ENCODE data around the gene ASIC3.

Gene ASIC3

GRCh38 chr7:151070574-151070960 is 22.2 kb downstream of the ASIC3 start:
- DNase-seq (ENCODE audit: low read depth, low spot score), result no peak

DNA sequence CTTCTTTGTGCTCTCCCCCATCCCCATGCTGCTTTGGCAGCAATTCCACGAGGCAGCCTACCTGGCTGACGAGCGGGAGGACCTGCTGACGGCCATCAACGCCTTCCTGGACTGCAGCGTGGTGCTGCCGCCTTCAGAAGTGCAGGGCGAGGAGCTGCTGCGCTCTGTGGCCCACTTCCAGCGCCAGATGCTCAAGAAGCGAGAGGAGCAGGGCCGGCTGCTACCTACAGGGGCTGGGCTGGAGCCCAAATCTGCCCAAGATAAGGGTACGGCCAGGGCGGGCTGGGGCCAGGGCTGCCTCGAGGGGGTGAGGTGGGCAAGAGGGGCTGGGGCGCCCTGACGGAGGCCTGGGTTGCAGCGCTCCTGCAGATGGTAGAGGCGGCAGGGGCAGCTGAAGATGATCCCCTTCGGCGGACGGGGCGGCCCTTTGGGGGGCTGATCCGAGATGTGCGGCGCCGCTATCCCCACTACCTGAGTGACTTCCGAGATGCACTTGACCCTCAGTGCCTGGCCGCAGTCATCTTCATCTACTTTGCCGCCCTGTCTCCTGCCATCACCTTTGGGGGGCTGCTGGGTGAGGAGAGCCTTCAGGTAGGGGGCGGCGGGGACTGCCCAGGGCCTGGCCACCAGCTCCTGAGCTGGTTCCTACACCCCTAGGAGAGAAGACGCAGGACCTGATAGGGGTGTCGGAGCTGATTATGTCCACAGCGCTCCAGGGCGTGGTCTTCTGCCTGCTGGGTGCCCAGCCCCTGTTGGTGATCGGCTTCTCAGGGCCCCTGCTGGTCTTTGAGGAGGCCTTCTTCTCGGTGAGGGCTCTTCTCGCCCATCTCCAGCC is 22.9 kb downstream of the ASIC3 start:
- no peak for DNase-seq (ENCODE audit: low read depth, low spot score)

- DNase-seq (ENCODE audit: low read depth, low spot score), result no peak
These were observed 25.7 kb downstream of the ASIC3 start for GRCh38 chr7:151073990-151074389.

- DNase-seq (ENCODE audit: low read depth, low spot score), result no peak
These were observed 26.7 kb downstream of the ASIC3 start for GRCh38 chr7:151074817-151075661.

GRCh38 chr7:151075662-151075971 is 27.3 kb downstream of the ASIC3 start:
- no peak for DNase-seq (ENCODE audit: low read depth, low spot score)

- DNase-seq (ENCODE audit: low read depth, low spot score), result no peak
These were observed 27.7 kb downstream of the ASIC3 start for GRCh38 chr7:151075978-151076426.

DNA sequence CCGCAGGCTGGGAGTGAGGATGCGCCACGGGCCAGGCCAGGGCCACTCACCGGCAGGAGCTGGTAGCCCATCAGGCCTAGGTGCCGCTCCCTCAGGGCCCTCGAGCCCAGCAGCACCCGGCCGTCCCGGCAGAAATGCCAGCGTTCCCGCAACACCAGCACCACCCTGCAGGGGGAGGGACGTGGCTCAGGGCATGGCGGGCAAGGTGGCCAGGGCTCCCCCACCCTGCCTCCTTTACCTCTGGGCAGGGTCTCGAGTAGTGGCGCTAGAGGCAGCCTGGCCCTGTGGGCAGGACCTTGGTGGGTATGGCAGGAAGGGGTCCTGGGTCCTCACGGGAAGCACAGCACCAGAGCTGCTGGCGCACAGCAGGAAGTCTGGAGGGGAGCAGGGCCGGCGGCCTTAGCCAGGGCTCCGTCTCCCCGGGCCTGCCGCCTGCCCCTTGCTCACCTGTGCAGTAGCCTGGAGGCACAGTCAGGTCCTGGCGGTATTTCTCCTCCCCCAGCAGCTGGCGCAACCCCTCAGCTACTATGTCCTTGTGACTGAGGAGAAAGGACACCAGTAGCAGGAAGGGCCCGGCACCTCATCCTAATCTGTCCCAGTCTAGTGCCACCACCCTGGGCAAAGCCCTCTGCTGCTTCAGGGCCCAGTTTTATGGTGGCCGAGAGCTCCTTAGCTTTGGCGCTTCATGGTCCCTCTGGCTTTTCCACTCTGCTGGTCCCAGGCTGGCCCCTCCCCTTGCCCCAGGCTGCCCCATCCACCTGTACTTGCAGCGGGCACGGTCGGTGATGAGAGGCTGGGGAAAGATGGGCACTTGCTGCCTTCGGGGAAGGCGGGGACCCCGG is 28.8 kb downstream of the ASIC3 start:
- peak; percentile 46 for DNase-seq (ENCODE audit: low read depth, low spot score)

- no peak for DNase-seq (ENCODE audit: low read depth, low spot score)
These were observed 29.4 kb downstream of the ASIC3 start for GRCh38 chr7:151077705-151078232.

GRCh38 chr7:151078233-151079040 is 30.1 kb downstream of the ASIC3 start:
- no peak for DNase-seq (ENCODE audit: low read depth, low spot score)

- no peak for DNase-seq (ENCODE audit: low read depth, low spot score)
These were observed 31.0 kb downstream of the ASIC3 start for GRCh38 chr7:151079199-151079910.

GRCh38 chr7:151080067-151080521 is 31.8 kb downstream of the ASIC3 start:
- DNase-seq (ENCODE audit: low read depth, low spot score), result peak; percentile 52

GRCh38 chr7:151080522-151081169 is 32.3 kb downstream of the ASIC3 start, which contains the start of gene FASTK:
TSS of gene FASTK (minus strand) at chr7:151080809. CDS start at chr7:151080766, 43 bp downstream.
- DNase-seq (ENCODE audit: low read depth, low spot score), result peak; percentile 97

DNA sequence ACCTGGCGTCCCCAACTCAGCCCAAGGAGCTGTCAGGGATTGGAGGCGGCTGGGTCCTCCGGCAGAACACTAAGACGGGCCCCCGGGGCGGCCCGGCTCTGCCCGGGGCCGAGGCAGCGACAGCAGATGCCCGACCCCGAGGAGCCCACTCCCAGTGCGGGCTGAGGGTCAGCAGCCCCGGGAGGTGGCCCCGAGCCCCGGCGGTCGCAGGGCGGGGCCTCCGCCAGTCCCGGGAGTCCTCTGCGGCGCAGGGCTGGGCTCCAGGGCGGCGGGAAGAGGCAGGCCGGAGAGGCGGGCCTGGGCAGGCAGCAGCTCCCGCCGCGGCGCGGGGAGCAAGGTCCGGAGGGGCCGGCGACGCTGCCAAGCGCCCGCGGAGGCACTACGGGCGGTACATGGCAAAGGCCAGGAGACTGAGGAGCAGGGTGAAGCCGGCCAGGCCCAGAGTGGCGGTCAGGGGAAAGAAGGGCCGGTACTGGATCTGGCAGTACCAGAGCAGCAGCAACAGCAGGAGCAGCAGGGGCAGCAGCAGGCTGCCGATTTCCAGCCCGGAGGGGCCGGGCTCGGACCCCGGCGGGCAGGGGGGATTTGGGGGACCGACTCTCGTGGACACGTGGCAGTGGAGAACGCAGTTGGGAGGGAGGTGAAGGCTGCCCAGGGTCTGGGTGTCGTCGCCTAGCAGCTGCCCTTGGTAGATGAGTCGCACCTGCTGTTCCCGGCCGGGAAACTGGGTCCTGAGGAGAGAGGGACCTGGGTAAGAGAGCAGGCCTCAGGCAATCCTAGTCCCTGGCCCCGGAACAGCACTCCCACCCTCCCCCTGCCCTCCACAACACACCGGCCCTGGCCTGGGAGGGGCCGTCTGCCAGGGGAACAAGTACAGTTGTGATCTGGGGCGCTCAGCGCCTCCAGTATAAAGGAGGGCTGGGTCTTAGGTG is 33.1 kb downstream of the ASIC3 start:
- DNase-seq (ENCODE audit: low read depth, low spot score), result peak; percentile 50

- DNase-seq (ENCODE audit: low read depth, low spot score), result no peak
These were observed 34.1 kb downstream of the ASIC3 start for GRCh38 chr7:151082141-151083070.

GRCh38 chr7:151083071-151083823 is 34.9 kb downstream of the ASIC3 start, which contains the start of gene TMUB1:
TSS of gene TMUB1 (minus strand) at chr7:151083493. CDS start at chr7:151082563, 930 bp downstream.
- DNase-seq (ENCODE audit: low read depth, low spot score), result peak; percentile 81

DNA sequence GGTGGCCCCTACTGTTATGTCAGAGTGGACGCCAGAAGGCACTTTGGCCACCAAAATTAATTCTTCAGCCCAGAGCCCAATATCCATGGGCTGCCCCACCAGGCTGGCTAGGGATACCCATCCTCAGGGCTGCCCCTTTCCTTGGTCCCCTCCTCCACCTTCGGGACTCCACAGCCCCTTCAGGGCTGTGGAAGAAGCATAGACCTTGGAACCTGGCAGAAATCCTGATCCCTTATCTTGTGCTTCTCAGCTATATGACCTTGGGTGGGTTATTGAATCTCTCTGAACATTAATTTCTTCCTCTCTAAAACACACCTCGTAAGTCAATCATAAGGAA is 35.5 kb downstream of the ASIC3 start:
- DNase-seq (ENCODE audit: low read depth, low spot score), result no peak

- no peak for DNase-seq (ENCODE audit: low read depth, low spot score)
These were observed 37.0 kb downstream of the ASIC3 start for GRCh38 chr7:151085329-151085690.
